Measurements from ENCODE around the gene NUTF2. TPM values are rescaled to one million over a fixed set of nuclear protein-coding genes. Genes with fewer than 3 reads are reported as not detected.

NUTF2 gene
- 89.1 TPM for total RNA-seq

DNA sequence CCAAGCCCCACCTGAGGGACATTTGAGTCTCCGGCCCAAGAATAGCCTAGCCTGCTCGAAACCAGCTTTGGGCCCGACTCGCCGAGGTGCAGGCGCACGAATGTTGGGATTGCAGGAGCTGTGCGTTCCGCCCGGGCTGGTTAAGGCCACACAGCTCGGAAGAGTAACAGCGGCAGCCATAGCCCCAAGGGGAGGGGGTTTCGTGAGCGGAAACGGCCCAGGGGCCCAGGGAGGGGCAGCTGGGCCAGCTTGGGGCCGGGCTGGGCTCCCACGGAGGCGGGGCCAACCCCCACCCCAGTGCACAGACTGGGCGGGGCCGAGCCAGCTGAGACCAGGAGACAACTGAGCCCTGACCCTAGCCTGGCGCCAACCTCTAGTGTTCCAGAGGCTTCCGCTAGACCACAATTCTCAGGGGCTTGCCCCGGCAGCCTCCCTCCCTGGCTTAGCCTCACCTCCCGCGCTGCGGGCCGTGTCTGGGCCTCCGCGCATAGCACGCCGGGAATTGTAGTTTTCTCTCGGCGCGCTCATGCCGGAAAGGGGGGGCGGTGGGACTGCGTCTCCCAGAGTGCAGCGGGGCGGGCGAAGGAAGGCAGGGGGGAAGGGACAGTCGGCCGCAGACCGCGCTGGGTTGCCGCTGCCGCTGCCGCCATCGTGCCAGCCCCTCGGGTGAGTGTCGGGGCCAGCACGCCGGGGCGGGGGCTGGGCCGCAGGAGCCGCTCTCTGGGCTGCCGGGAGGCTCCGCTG lies at the start of gene NUTF2:
TSS of gene NUTF2 (plus strand) at position 614 of the 744 bp plus-strand sequence. CDS start 18,198 bp downstream, outside the sequence.
- H3K27me3 ChIP-seq (ENCODE audit: insufficient read depth, low read length): no peaks in the 10 kb centered on the region
- H3K4me1 ChIP-seq (ENCODE audit: insufficient read depth, low read length): peaks cover 53% of the 10 kb centered on the region
- H3K9me3 ChIP-seq (ENCODE audit: low read depth, low read length): no peaks in the 10 kb centered on the region
- peak within 1 kb of the TSS; percentile 69 for H3K4me3 ChIP-seq (ENCODE audit: low read length)

GRCh38 chr16:67800338-67800926 lies 46.3 kb upstream of the NUTF2 start:
- Histone ChIP-seq H3K4me3 (ENCODE audit: low read length) (no peak overlapping the region), H3K9me3 (ENCODE audit: low read depth, low read length) (no peaks in the 10 kb centered on the region), H3K4me1 (ENCODE audit: insufficient read depth, low read length) (peaks cover 51% of the 10 kb centered on the region), H3K27me3 (ENCODE audit: insufficient read depth, low read length) (no peaks in the 10 kb centered on the region)

DNA sequence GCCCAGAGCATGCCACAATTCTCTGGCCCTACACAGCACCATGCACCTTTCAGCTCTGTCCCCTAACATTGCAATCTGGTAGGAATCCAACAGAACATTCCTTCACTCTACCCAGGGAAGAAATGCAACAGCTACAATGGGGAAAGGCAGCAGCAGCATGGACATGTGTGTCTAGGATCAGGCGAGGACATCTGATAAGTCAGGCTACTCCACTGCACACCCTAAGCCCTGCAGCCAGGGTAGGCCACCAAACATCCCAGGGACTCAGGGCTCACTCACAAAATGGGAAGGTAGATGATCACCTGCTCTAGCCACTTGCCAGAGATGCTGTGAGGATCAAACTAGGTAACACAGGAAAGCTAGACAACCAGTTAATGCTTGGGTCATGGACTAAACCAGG lies 45.5 kb upstream of the NUTF2 start:
- Histone ChIP-seq H3K9me3 (ENCODE audit: low read depth, low read length) (no peaks in the 10 kb centered on the region), H3K4me3 (ENCODE audit: low read length) (no peak overlapping the region), H3K27me3 (ENCODE audit: insufficient read depth, low read length) (no peaks in the 10 kb centered on the region), H3K4me1 (ENCODE audit: insufficient read depth, low read length) (peaks cover 58% of the 10 kb centered on the region)

GRCh38 chr16:67801883-67802282 lies 44.9 kb upstream of the NUTF2 start:
- H3K9me3 ChIP-seq (ENCODE audit: low read depth, low read length): no peaks in the 10 kb centered on the region
- H3K27me3 ChIP-seq (ENCODE audit: insufficient read depth, low read length): no peaks in the 10 kb centered on the region
- H3K4me1 ChIP-seq (ENCODE audit: insufficient read depth, low read length): peaks cover 59% of the 10 kb centered on the region
- H3K4me3 ChIP-seq (ENCODE audit: low read length): no peak overlapping the region

DNA sequence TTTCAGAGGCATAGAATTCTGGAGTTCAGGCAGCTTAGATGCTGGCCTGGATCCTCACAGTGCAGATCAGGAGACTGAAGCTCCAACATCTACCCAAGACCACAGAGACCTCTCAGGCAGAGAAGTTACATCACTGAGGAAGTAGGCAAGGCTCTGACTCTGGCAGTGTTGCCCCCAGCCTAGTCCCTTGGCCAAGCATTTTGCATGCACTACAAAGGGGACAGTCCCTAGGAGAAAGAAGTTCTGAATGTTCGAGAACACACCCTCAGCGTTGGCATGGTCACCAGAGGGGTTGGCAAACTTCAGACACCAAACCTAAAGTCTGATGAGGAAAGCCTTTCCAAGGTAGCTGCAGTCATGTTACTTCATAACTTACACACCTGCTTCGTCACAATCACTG lies 42.8 kb upstream of the NUTF2 start:
- no peak overlapping the region for H3K4me3 ChIP-seq (ENCODE audit: low read length)
- H3K4me1 ChIP-seq (ENCODE audit: insufficient read depth, low read length): peaks cover 66% of the 10 kb centered on the region
- H3K9me3 ChIP-seq (ENCODE audit: low read depth, low read length): no peaks in the 10 kb centered on the region
- H3K27me3 ChIP-seq (ENCODE audit: insufficient read depth, low read length): no peaks in the 10 kb centered on the region

DNA sequence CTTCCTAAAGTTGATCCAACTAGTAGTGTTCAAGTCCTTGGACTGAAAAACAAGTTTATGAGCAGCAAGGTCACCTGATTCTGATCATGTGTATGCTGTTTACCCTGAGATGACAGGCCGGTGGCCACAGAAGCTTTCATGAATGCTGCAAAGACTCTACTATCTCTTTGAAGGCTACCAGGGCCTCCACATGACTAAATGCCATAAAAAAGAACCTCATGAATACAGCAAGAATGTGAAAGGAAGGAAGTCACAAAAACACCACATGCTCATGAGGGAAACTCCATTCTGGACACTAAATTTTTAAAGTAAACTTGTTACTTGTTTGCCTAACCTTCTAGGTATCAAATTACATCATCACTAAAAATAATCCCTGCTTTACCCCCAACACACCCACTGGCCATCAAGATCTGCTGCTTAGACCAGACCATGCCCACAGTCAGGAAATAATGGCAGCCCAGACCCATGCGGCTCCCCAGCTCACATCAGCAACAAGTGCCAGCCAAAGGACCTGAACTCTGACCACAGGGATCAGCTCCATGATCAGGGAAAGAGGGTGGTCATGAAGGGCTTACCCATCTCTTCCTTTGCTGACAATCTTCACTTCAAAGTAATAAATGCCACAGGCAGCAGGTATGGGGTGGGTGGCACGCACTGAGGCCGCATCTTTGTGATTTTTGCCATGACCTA lies 41.7 kb upstream of the NUTF2 start:
- Histone ChIP-seq H3K4me3 (ENCODE audit: low read length) (no peak overlapping the region), H3K4me1 (ENCODE audit: insufficient read depth, low read length) (peaks cover 64% of the 10 kb centered on the region), H3K27me3 (ENCODE audit: insufficient read depth, low read length) (no peaks in the 10 kb centered on the region), H3K9me3 (ENCODE audit: low read depth, low read length) (no peaks in the 10 kb centered on the region)

- peak overlapping the region; percentile 81 for H3K4me3 ChIP-seq (ENCODE audit: low read length)
- peaks cover 57% of the 10 kb centered on the region for H3K4me1 ChIP-seq (ENCODE audit: insufficient read depth, low read length)
- H3K9me3 ChIP-seq (ENCODE audit: low read depth, low read length): no peaks in the 10 kb centered on the region
- H3K27me3 ChIP-seq (ENCODE audit: insufficient read depth, low read length): no peaks in the 10 kb centered on the region
These were observed 40.9 kb upstream of the NUTF2 start for GRCh38 chr16:67805718-67806427.

DNA sequence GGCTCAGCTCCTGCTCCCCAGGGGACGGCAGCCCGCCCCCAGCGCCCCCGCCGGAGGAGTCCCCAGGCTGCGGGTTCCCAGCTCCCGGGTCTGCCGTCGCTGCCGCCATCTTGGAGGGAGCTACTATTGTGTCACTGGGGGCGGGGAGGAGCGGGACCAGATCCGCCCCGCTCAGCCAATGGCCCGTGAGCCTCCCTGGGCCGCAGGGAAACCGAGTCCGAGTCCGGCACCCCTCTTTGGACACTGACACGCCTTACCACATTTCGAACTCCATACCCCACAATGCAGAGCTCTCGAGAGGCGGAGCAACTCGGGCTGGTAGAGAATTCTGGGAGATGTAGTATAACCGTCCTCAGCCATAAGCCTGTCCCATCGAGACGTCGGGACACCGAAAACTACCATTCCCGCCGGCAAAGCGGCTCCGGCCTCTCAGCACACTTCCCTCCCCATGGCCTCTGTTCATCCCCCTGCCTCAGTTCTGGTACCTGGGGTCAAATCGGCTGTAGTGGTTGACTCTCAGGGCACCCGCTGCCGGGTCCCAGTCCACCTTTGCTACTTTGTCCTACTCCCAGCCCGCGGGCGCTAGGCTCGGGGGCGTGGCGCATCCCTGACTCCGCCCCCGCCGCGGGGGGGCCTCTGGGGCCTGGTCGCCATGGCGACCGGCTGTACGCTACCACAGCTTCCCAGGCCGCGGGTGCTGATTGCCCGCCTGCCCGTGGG lies 40.1 kb upstream of the NUTF2 start, which contains the start of the genes RANBP10 and TSNAXIP1:
TSS of gene RANBP10 (minus strand) at position 133 of the 720 bp plus-strand sequence. CDS start at position 109, 24 bp downstream.
TSS of gene TSNAXIP1 (plus strand) at position 462 of the 720 bp plus-strand sequence. CDS start 261 bp downstream, outside the sequence.
- no peaks in the 10 kb centered on the region for H3K27me3 ChIP-seq (ENCODE audit: insufficient read depth, low read length)
- H3K9me3 ChIP-seq (ENCODE audit: low read depth, low read length): no peaks in the 10 kb centered on the region
- H3K4me1 ChIP-seq (ENCODE audit: insufficient read depth, low read length): peaks cover 51% of the 10 kb centered on the region
- peak within 1 kb of the TSS; percentile 81 for H3K4me3 ChIP-seq (ENCODE audit: low read length)

DNA sequence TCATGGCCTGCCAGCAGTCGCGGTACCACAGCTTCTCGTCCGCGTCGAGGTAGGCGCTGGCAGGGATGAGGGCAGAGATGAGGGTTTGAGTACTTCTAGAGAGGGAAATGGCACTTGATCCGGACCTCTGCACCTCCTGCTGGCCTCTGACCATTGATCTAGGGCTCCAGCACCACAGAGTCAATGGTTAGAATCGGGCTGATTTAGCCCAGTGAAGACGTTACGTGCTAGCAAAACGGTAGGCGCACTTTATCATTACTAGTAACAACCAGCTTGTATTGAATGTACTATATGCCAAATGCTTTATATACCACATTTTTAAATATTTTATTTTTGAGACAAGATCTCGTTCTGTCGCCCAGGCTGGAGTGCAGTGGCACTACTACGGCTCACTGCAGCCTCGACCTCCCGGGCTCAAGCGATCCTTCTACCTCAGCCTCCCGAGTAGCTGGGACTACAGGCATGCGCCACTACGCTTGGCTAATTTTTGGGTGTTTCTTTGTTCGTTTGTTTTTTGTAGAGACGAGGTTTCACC lies 39.5 kb upstream of the NUTF2 start:
- Histone ChIP-seq H3K4me3 (ENCODE audit: low read length) (peak overlapping the region; percentile 81), H3K27me3 (ENCODE audit: insufficient read depth, low read length) (no peaks in the 10 kb centered on the region), H3K9me3 (ENCODE audit: low read depth, low read length) (no peaks in the 10 kb centered on the region), H3K4me1 (ENCODE audit: insufficient read depth, low read length) (peaks cover 44% of the 10 kb centered on the region)

- Histone ChIP-seq H3K4me3 (ENCODE audit: low read length) (no peak overlapping the region), H3K4me1 (ENCODE audit: insufficient read depth, low read length) (peaks cover 7% of the 10 kb centered on the region)
These were observed 34.8 kb upstream of the NUTF2 start for GRCh38 chr16:67811899-67812298.

DNA sequence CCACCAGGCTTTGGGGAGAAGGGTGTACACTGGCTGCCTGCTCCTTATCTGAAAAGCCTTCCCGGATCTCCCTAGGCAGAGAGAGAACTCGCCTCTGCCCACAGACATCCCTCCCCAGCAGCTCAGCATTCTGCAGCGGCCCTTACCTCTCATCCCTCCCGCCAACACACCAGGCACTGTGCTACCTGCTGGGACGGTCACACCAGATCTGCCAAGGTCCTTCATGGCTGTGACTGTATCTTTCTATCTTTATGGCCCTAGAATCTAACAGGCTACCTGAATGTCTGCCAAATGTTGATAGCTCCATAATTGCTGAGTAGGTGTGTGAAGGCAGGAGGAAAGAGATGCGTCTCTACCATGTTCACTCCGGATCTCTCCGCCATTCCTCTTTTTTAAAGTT lies 32.2 kb upstream of the NUTF2 start:
- no peaks in the 10 kb centered on the region for H3K9me3 ChIP-seq (ENCODE audit: low read depth, low read length)
- no peak overlapping the region for H3K4me3 ChIP-seq (ENCODE audit: low read length)
- H3K27me3 ChIP-seq (ENCODE audit: insufficient read depth, low read length): no peaks in the 10 kb centered on the region
- H3K4me1 ChIP-seq (ENCODE audit: insufficient read depth, low read length): no peaks in the 10 kb centered on the region

More at GRCh38 chr16:67811899-67812298, 34.8 kb upstream of the NUTF2 start:
- Histone ChIP-seq H3K27me3 (ENCODE audit: insufficient read depth, low read length) (no peaks in the 10 kb centered on the region), H3K9me3 (ENCODE audit: low read depth, low read length) (no peaks in the 10 kb centered on the region)

DNA sequence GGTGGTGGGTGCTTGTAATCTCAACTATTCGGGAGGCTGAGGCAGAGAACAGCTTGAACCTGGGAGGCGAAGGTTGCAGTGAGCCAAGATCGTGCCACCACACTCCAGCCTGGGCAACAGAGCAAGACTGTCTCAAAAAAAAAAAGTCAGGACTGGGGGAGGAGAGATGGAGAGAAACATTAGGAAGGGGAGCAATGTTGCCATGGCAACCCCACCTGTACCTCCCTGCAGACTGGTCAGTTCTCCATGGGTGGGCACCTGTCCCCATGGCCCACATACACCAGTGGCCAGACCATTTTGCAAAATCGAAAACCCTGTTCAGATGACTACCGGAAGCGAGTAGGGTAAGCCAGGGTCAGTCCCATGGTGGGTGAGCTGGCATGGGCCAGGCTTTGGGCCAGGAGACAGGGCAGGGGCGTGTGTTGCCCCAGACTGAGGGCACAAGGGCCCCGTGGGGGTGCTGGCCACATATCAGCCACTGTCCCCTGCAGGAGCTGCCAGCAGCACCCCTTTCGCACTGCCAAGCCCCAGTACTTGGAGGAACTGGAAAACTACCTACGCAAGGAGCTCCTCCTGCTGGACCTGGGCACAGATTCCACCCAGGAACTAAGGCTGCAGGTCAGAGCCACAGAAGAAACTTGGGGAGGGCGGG lies 26.0 kb upstream of the NUTF2 start:
- H3K4me3 ChIP-seq (ENCODE audit: low read length): no peak overlapping the region
- no peaks in the 10 kb centered on the region for H3K4me1 ChIP-seq (ENCODE audit: insufficient read depth, low read length)
- H3K27me3 ChIP-seq (ENCODE audit: insufficient read depth, low read length): no peaks in the 10 kb centered on the region
- no peaks in the 10 kb centered on the region for H3K9me3 ChIP-seq (ENCODE audit: low read depth, low read length)

DNA sequence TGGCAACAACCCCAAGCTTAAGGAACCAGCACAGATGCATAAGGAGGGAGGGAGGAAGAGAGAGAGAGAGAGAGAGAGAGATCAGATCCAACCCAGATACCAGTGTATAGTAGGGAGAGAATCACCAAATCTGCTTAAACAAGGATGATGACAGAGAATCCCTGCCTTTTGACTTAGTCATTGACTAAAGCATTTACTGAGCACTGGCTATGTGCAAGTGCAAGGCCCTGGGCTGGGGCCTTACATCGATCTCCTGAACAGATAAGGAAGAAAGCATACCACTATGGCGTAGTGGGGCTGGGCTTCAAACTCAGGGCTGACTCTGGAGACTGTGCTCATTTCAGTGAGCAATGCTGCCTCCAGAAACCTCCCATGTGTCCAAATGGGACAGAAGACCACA lies 24.2 kb upstream of the NUTF2 start:
- Histone ChIP-seq H3K27me3 (ENCODE audit: insufficient read depth, low read length) (no peaks in the 10 kb centered on the region), H3K4me1 (ENCODE audit: insufficient read depth, low read length) (no peaks in the 10 kb centered on the region), H3K4me3 (ENCODE audit: low read length) (no peak overlapping the region), H3K9me3 (ENCODE audit: low read depth, low read length) (no peaks in the 10 kb centered on the region)

- H3K9me3 ChIP-seq (ENCODE audit: low read depth, low read length): no peaks in the 10 kb centered on the region
- H3K4me3 ChIP-seq (ENCODE audit: low read length): no peak overlapping the region
- no peaks in the 10 kb centered on the region for H3K4me1 ChIP-seq (ENCODE audit: insufficient read depth, low read length)
- H3K27me3 ChIP-seq (ENCODE audit: insufficient read depth, low read length): no peaks in the 10 kb centered on the region
These were observed 21.6 kb upstream of the NUTF2 start for GRCh38 chr16:67825119-67825518.

Measured in mononuclear cell (primary cell).